HuH-7 (cell line): ENCODE data around the gene HEPACAM2.

ENCODE experiments used
- DNase-seq: peaks from one replicate; pipeline ENCODE4 v3.0.0; 2011; ENCODE audit warnings: low spot score

The HEPACAM2 gene

GRCh38 chr7:93202594-93203250 lies 23.5 kb downstream of the HEPACAM2 start:
- no peak for DNase-seq

- no peak for DNase-seq
These were observed 27.8 kb downstream of the HEPACAM2 start for GRCh38 chr7:93198472-93198871.

GRCh38 chr7:93196336-93196735 lies 29.9 kb downstream of the HEPACAM2 start:
- DNase-seq: no peak

- no peak for DNase-seq
These were observed 31.9 kb downstream of the HEPACAM2 start for GRCh38 chr7:93194386-93194785.

GRCh38 chr7:93188870-93189634 lies 37.2 kb downstream of the HEPACAM2 start:
- DNase-seq: no peak

- no peak for DNase-seq
These were observed 40.8 kb downstream of the HEPACAM2 start for GRCh38 chr7:93185303-93186027.

- DNase-seq: no peak
These were observed 47.1 kb downstream of the HEPACAM2 start for GRCh38 chr7:93179173-93179572.

GRCh38 chr7:93178213-93178612 lies 48.1 kb downstream of the HEPACAM2 start:
- peak; percentile 12 for DNase-seq

GRCh38 chr7:93176992-93177580 lies 49.2 kb downstream of the HEPACAM2 start:
- no peak for DNase-seq

GRCh38 chr7:93175219-93175618 lies 51.0 kb downstream of the HEPACAM2 start:
- no peak for DNase-seq

- DNase-seq: no peak
These were observed 53.6 kb downstream of the HEPACAM2 start for GRCh38 chr7:93172683-93173082.

GRCh38 chr7:93171606-93172226 lies 54.6 kb downstream of the HEPACAM2 start:
- no peak for DNase-seq

GRCh38 chr7:93165447-93165846 lies 60.8 kb downstream of the HEPACAM2 start:
- no peak for DNase-seq

GRCh38 chr7:93164766-93165165 lies 61.5 kb downstream of the HEPACAM2 start:
- DNase-seq: no peak

- DNase-seq: no peak
These were observed 65.0 kb downstream of the HEPACAM2 start for GRCh38 chr7:93161181-93161762.

GRCh38 chr7:93160410-93160809 lies 65.9 kb downstream of the HEPACAM2 start:
- no peak for DNase-seq

- no peak for DNase-seq
These were observed 66.8 kb downstream of the HEPACAM2 start for GRCh38 chr7:93159490-93159889.

GRCh38 chr7:93156884-93157283 lies 69.4 kb downstream of the HEPACAM2 start:
- no peak for DNase-seq

GRCh38 chr7:93150200-93150835 lies 76.0 kb downstream of the HEPACAM2 start:
- no peak for DNase-seq

- no peak for DNase-seq
These were observed 77.5 kb downstream of the HEPACAM2 start for GRCh38 chr7:93148727-93149126.

GRCh38 chr7:93148144-93148543 lies 78.1 kb downstream of the HEPACAM2 start, which contains the start of gene SAMD9L:
TSS of gene SAMD9L (minus strand) at chr7:93148385. CDS start at chr7:93135971, 12,414 bp downstream.
- no peak for DNase-seq
